CD14-positive monocyte (primary cell): ENCODE results near the gene TAAR1. TPM values are rescaled to one million over a fixed set of nuclear protein-coding genes. Genes with fewer than 3 reads are reported as not detected.

Source experiments
- DNase-seq, 3 donors: peaks; one replicate each; pipeline ENCODE4 v3.0.0-alpha.2; 2011 to 2022
- H2AFZ ChIP-seq: 2 replicates; pipeline ENCODE4 v1.6.0; 2012; ENCODE audit warnings: mild to moderate bottlenecking, low read depth, low read length, inconsistent platforms; ENCODE audit not compliant: insufficient read depth, poor library complexity, severe bottlenecking
- H3K27ac ChIP-seq, 2 donors: 1 replicate in 1 of 2; 2 replicates in 1 of 2; pipeline ENCODE4 v1.5.1; 2012 to 2013; ENCODE audit warnings: low read length in 2 of 2, control low read depth in 1 of 2, inconsistent platforms in 1 of 2, low read depth in 1 of 2, mild to moderate bottlenecking in 1 of 2
- H3K27me3 ChIP-seq, 2 donors: one replicate each; pipeline versions ENCODE4 v1.6.0 to v1.6.1; 2011 to 2013; ENCODE audit warnings: low read length in 2 of 2; ENCODE audit not compliant: control insufficient read depth in 2 of 2, insufficient read depth in 2 of 2
- H3K36me3 ChIP-seq, 2 donors: replicated peaks in 1 of 2; 1 replicate in 1 of 2; 2 replicates in 1 of 2; pipeline versions ENCODE4 v1.5.1 to v1.6.1; 2012 to 2013; ENCODE audit warnings: low read length in 2 of 2, control low read depth in 1 of 2, inconsistent platforms in 1 of 2, mild to moderate bottlenecking in 1 of 2; ENCODE audit not compliant: insufficient read depth in 2 of 2, control insufficient read depth in 1 of 2
- H3K4me1 ChIP-seq, 2 donors: 1 replicate in 1 of 2; 2 replicates in 1 of 2; pipeline versions ENCODE4 v1.5.1 to v1.6.1; 2012 to 2013; ENCODE audit warnings: low read length in 2 of 2, control low read depth in 1 of 2, inconsistent platforms in 1 of 2, mild to moderate bottlenecking in 1 of 2, moderate library complexity in 1 of 2; ENCODE audit not compliant: insufficient read depth in 2 of 2, control insufficient read depth in 1 of 2
- H3K4me2 ChIP-seq: replicated peaks from 2 replicates; pipeline ENCODE3; 2012; ENCODE audit warnings: low read length, moderate library complexity, mild to moderate bottlenecking; ENCODE audit not compliant: poor library complexity, severe bottlenecking; ENCODE audit errors: extremely low read depth
- H3K4me3 ChIP-seq, 3 experiments: fragments of 200-600 bp in 1 of 3; sonication (generic) in 1 of 3; replicated peaks in 1 of 3; 1 replicate in 2 of 3; 2 replicates in 1 of 3; pipeline ENCODE4 v1.5.1; 2011 to 2013; ENCODE audit warnings: low read length in 3 of 3, mild to moderate bottlenecking in 3 of 3, control low read depth in 2 of 3, low read depth in 2 of 3, inconsistent platforms in 1 of 3, moderate library complexity in 1 of 3
- H3K79me2 ChIP-seq: 2 replicates; pipeline ENCODE4 v1.6.0; 2012; ENCODE audit warnings: mild to moderate bottlenecking, control low read depth, inconsistent platforms, low read length, moderate library complexity; ENCODE audit not compliant: insufficient read depth
- H3K9ac ChIP-seq: 2 replicates; pipeline ENCODE4 v1.6.0; 2017; ENCODE audit warnings: low read length, mild to moderate bottlenecking; ENCODE audit not compliant: insufficient read depth, poor library complexity, severe bottlenecking
- H3K9me3 ChIP-seq, 2 donors: replicated peaks in 1 of 2; 1 replicate in 1 of 2; 2 replicates in 1 of 2; pipeline versions ENCODE4 v1.5.1 to v1.6.1; 2012 to 2013; ENCODE audit warnings: low read length in 2 of 2, control low read depth in 1 of 2; ENCODE audit not compliant: control insufficient read depth in 1 of 2, insufficient read depth in 1 of 2
- H4K20me1 ChIP-seq: 2 replicates; pipeline ENCODE4 v1.6.0; 2012; ENCODE audit warnings: mild to moderate bottlenecking, low read length, control low read depth, moderate library complexity; ENCODE audit not compliant: insufficient read depth
- H3K27ac Mint-ChIP-seq, 7 donors: one replicate each; pipeline ENCODE4 v1.8.0; 2020; ENCODE audit warnings: mild to moderate bottlenecking in 7 of 7, mixed read lengths in 7 of 7, moderate library complexity in 6 of 7, inconsistent platforms in 2 of 7
- H3K27me3 Mint-ChIP-seq, 3 donors: one replicate each; pipeline ENCODE4 v1.8.0; 2021 to 2022; ENCODE audit warnings: low read depth in 3 of 3, mild to moderate bottlenecking in 3 of 3, mixed read lengths in 3 of 3, moderate library complexity in 3 of 3, inconsistent platforms in 1 of 3
- H3K36me3 Mint-ChIP-seq, 2 donors: one replicate each; pipeline ENCODE4 v1.8.0; 2020; ENCODE audit warnings: mixed read lengths in 2 of 2, inconsistent platforms in 1 of 2, mild to moderate bottlenecking in 1 of 2
- H3K4me1 Mint-ChIP-seq: one replicate; pipeline ENCODE4 v1.8.0; 2020; ENCODE audit warnings: mild to moderate bottlenecking, mixed read lengths
- H3K4me3 Mint-ChIP-seq, 2 donors: one replicate each; pipeline ENCODE4 v1.8.0; 2020; ENCODE audit warnings: mild to moderate bottlenecking in 2 of 2, mixed read lengths in 2 of 2, moderate library complexity in 1 of 2
- H3K9me3 Mint-ChIP-seq, 7 donors: one replicate each; pipeline ENCODE4 v1.8.0; 2020 to 2022; ENCODE audit warnings: mixed read lengths in 7 of 7, mild to moderate bottlenecking in 6 of 7, moderate library complexity in 6 of 7, inconsistent platforms in 2 of 7
- CTCF ChIP-seq: fragments of 200-600 bp; IDR thresholded peaks from one replicate; pipeline ENCODE4 v1.8.0; 2022; ENCODE audit warnings: antibody characterized with exemption, mild to moderate bottlenecking
- WGBS: methylation state at CpG from one replicate; pipeline ENCODE4 v1.1.5; 2013; ENCODE audit warnings: missing lambda C conversion rate; ENCODE audit not compliant: insufficient coverage; 5-methylcytosine and 5-hydroxymethylcytosine counted together
- intact Hi-C, 2 donors: fragments of 100-400 bp; cut with micrococcal nuclease; formaldehyde crosslinking; loops; one replicate each; pipeline versions ENCODE4 v1.15.0 to v1.15.1; 2023
- polyA plus RNA-seq, 3 donors: library from polyadenylated mRNA; depleted of rRNA in 1 of 3; unstranded in 2 of 3; stranded (reverse) in 1 of 3; fragments of 300-500 nt in 2 of 3; fragments of >200 nt in 1 of 3; fragmentation: Illumina TruSeq in 2 of 3; gene quantifications; 1 replicate in 2 of 3; 2 replicates in 1 of 3; pipeline ENCODE4 v1.2.3, GENCODE V29; 2012 to 2021

The TAAR1 gene
- polyA plus RNA-seq, 3 donors: not detected

- Histone ChIP-seq H3K9ac (no peak overlapping the region), H3K27me3 (no peaks in the 10 kb centered on the region), H4K20me1 (no peaks in the 10 kb centered on the region), H3K4me2 (no peak overlapping the region), H3K27ac (no peak overlapping the region), H2AFZ (no peak overlapping the region), H3K4me1 (peaks cover 10 to 18% of the 10 kb centered on the region in 2 donors), H3K9me3 (no peaks in the 10 kb centered on the region), H3K36me3 (peaks cover 0 to 7% of the 10 kb centered on the region in 2 donors), H3K79me2 (no peaks in the 10 kb centered on the region), H3K4me3 (no peak overlapping the region)
- peaks cover 27% of the 10 kb centered on the region for H3K4me1 Mint-ChIP-seq
- H3K27me3 Mint-ChIP-seq: peaks cover 0 to 4% (median 0%) of the 10 kb centered on the region in 3 donors
- no peak for TF ChIP-seq CTCF
- H3K36me3 Mint-ChIP-seq: peaks cover 54 to 60% of the 10 kb centered on the region in 2 donors
- no peak overlapping the region for H3K27ac Mint-ChIP-seq
- H3K4me3 Mint-ChIP-seq: no peak overlapping the region
- intact Hi-C loops: no loop called here
- DNase-seq: no peak
- H3K9me3 Mint-ChIP-seq: peaks cover 3 to 13% (median 8%) of the 10 kb centered on the region in 7 donors
Observed at GRCh38 chr6:132703936-132704335, 45.0 kb upstream of the TAAR1 start.

GRCh38 chr6:132698608-132699007, 39.6 kb upstream of the TAAR1 start:
- Mint-ChIP-seq H3K36me3 (peaks cover 62 to 73% of the 10 kb centered on the region in 2 donors), H3K27ac (no peak overlapping the region), H3K9me3 (peaks cover 11 to 23% (median 17%) of the 10 kb centered on the region in 7 donors), H3K4me1 (peaks cover 7% of the 10 kb centered on the region), H3K4me3 (no peak overlapping the region), H3K27me3 (peaks cover 0 to 5% (median 0%) of the 10 kb centered on the region in 3 donors)
- Histone ChIP-seq H3K79me2 (no peaks in the 10 kb centered on the region), H2AFZ (no peak overlapping the region), H3K27ac (no peak overlapping the region), H3K4me1 (peaks cover 0 to 8% of the 10 kb centered on the region in 2 donors), H3K4me3 (no peak overlapping the region), H3K9ac (no peak overlapping the region), H3K9me3 (peaks cover 5 to 8% of the 10 kb centered on the region in 2 donors), H3K4me2 (no peak overlapping the region), H4K20me1 (no peaks in the 10 kb centered on the region), H3K27me3 (no peaks in the 10 kb centered on the region), H3K36me3 (peaks cover 1 to 16% of the 10 kb centered on the region in 2 donors)
- TF ChIP-seq CTCF: no peak
- 0% methylated on average over 1 of the region's 1 CpG for WGBS
- no peak for DNase-seq
- intact Hi-C loops: no loop called here
